HG03378 (cell line): Measurements from ENCODE around the gene S100A2.

Experiments used
- ATAC-seq: cut with Tn5 transposase; IDR thresholded peaks from one replicate; pipeline ENCODE4 v1.9.1; 2021; ENCODE audit warnings: mild to moderate bottlenecking, moderate library complexity; ENCODE audit not compliant: unreplicated experiment

S100A2 gene

DNA sequence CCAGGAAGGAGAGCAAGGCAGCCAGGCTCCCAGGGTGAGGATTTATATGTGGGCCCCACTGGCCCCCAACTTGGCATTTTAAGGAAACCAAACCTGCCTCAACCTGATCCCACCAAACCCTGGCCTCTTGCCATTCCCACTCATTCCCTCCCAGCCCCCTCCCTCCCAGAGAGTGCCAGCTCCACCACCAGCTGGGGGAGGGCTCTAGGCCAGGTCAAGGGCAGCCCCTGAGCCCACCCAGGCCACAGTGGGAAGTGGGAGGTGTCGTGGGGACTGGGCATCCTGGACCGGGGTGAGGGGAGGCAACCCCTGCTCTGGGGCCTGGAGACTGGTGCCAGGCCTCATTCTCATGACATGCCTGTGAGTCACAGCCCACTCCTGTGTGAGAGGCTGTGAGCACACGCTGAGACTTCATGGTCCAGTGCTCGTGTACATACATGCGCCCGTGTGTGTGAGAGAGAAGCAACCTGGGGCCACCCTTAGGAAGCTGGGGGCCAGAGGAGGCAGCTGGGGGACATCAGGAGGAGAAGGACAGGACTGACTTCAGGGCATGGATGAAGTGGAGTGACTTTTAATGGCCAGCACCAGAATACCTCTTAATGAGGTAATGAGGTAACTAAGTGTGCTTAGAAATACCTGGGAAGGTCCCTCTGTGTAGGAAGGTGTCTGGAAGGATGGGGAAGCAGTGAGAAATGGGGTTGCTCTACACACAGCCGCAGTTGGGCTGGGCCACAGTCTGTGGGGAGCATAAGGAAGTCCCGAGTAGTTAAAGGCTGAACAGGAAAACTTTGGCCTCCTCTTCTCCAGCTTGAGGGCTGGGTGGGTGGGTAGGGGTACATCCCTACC, at the start of gene S100A2:
TSS of gene S100A2 (minus strand) at position 316 of the 846 bp plus-strand sequence. CDS start 1,967 bp downstream, outside the sequence.
- ATAC-seq, result no peak

DNA sequence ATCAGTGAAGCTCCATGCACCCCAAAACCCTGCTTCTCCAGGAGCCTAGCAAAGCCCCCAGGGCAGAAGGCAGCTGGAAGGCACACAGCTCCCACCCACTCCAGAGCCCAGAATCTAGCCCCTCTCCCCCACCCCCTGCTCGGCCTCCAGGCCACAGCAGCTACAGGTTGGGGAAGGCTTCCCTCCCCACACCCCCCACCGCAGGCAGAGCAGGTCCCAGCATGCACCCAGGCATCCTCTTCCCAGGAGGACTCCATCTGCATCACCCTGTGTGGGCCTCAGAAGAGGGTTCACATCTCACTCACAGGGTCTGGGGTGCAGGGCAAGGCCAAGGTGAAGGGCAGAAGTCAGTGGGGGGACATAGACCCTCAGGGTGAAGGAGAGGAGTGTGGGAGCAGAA, 49.8 kb upstream of the S100A2 start:
- ATAC-seq, result no peak

DNA sequence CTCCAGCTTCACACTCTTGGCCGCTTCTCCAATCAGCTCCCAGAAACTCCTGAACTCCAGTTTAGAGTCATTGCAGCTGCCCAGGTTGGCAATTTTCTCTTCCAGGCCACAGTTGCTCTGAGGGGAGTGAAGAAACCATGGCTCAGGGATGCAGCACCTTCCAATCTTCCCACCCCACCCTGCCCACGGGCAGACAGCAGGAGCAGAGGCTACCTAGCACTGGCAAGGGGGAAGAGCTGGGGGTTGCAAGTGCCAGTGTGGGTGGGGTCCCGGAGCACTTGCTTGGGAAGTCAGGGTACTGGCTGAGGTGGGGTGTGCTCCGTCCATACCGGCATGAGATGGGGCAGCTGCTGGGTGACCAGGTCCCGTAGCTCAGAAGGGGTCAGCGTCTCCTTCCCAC, 49.3 kb upstream of the S100A2 start:
- ATAC-seq, result no peak

DNA sequence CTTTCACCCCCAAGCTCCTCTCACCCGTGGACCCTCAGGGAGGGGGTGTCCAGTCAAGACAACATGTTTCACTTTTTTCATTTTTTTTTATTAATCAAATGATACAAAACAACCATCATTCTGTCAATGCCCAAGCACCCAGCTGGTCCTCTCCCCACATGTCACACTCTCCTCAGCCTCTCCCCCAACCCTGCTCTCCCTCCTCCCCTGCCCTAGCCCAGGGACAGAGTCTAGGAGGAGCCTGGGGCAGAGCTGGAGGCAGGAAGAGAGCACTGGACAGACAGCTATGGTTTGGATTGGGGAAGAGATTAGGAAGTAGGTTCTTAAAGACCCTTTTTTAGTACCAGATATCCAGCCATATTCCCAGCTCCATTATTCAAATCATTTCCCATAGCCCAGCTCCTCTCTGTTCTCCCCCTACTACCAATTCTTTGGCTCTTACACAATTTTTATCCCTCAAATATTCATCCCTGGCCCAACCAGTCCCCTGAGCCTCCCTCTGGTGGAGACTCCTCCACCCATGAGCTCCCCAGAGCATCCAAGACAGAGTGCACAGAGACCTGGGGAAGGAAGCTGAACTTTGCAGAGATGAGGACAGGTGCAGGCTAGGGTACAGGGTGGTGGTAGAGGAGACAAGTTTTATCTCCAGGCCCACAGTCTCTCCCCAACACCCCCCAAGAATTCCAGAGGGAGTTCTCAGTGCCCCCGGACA, 48.7 kb upstream of the S100A2 start:
- no peak for ATAC-seq

DNA sequence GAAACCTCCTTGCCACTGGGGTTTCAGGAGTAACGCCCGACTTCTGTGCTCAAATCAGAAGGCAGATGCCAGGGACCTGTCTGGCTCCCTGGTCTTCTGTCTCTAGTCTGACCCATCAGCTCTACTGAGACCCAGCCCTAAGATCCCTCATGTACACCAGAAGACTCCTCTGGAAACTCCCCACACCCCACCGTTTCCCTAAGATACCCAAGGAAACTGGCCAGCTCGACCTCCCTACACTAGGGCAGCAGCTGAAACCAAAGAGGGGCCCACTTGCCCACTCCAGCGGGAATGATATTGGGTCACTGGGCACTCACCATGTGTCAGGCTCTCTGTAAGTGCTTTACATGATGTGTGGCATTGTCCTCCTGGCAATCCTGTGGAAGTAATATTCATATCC, 47.8 kb upstream of the S100A2 start:
- ATAC-seq, result no peak

DNA sequence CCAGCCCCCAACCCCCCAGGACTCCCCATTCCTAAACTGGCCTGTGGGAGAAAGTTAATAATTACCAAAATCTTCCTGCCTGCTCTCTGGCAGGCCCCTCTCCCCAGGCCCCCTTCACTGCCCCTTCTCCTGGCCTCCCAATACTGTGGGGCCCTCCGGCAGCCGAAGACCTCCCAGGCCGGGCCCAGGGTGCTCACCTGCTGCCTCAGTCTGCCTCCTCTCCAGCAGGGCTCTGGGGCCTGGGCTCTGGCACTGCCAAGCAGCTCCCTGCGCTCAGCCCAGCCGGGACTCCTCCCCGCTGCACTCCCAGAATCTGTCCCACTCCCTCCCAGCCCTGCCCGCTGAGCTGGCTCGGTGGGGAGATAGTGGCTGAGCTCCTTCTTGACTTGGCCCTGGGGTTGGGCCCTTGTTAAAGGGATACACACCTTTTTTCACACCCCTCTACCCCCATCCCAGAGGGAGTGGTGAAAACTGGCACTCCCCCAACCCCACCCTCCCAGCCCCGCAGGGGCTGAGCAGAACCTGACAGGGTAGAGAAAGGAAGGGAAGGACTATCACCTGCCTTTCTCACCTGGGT, 47.2 kb upstream of the S100A2 start, which contains the start of gene S100A16:
TSS of gene S100A16 (minus strand) at position 383 of the 577 bp plus-strand sequence. CDS start 4,986 bp downstream, outside the sequence.
- no peak for ATAC-seq

DNA sequence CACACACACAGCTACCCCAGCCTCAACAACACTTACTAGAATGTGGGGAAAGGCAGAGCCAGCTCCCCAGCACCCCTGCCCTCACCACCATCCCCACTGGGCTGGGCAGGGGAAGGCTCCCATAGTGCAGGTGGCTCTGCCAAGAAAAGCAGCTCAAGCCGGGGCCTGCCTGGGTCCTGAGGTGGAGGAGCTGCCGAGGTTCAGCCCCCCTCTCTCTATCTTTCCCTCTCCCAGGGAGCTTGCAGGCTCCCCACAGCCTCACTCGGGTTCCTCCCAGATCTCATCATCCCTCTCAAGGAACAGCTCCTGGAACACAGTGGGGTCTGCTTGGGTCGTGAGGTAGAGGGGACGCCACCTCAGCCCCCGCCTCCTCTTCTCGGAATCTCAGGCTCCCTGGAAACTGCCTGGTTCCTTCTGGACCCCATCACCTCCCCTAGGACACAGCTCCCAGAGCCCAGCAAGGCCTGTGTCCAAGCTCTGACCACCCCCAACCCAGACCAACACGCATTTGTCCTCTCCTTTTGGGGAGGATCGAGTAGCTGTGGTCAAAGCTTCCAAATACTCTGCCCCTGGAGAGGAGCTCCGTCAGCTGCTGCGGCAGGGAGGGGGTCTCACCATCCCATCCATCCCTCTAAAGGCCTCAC, 46.6 kb upstream of the S100A2 start:
- no peak for ATAC-seq

DNA sequence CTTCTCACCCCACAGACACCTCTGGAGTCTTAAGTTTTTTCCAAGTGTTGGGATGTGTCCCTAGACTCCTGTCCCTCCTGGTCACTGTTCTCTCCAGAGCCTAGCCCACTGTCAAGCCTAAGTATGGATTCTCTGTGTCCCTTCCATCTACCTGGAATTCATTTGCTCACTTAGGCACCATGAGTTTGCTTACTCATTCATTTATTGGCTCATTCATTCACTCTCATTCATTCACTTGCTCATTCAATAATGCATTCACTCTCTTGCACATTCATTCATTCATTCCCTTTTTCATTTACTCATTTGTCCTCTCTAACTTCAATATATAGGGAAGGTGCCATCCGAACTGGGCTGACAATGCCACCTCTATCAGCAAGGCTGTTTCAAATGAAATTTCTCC, 45.7 kb upstream of the S100A2 start:
- ATAC-seq, result no peak

DNA sequence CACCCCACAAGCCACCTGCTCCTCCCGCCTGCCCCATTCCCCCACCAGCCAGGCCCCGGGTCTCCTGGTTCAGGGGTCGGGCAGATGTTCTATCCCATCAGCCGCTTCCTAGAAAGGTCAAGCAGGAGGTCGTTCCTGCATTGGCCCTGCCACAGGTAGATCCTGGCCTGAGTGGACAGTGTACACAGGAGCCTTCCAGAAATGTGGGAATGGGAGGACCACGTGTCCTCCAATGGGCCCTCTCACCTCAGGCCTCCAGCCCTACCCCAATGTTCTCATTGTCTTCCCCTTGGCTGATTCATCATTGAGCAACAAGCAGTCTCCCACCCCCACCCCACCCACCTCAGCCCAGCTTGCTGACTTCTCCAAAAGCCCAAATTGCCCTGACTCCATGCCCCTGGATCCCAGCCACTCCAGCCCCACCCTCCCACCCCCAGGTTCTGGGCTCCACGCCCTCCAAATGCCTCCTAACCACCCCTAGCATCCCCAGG, 45.2 kb upstream of the S100A2 start:
- ATAC-seq, result no peak

DNA sequence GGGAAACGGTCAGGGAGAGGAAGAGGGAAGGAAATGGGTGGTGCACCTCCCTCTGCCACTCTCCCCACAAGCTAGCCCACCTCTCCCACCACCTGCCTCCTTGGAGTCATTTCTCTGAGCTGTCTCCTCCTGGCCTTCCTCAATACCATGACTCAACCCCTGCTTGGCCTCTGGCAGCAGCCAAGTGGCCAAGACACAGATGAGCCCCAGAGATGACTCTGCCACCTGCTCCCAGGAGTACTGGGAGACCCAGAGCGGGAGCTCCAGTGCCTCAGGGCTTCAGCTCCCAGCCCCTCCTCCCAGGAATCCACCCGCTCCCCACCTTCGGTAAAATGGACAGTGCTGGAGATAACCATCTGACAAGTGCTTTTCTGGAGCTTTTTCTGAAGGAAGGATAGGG, 44.7 kb upstream of the S100A2 start:
- no peak for ATAC-seq

DNA sequence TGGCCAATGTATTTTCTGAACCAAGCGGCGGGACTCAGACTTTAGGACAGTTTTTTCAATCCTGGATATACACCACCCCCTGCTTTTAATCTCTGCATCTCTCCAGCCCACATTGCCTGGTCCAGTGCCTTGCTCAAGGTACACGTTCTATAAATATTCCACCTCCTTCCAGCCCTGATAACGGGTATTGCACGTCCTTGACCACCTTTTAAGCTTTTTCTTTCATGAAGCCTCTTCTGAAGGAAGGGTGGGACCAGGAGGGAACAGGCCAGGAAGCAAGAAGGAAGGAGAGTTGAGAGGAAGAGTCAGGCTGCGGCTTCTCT, 43.9 kb upstream of the S100A2 start:
- ATAC-seq, result no peak

DNA sequence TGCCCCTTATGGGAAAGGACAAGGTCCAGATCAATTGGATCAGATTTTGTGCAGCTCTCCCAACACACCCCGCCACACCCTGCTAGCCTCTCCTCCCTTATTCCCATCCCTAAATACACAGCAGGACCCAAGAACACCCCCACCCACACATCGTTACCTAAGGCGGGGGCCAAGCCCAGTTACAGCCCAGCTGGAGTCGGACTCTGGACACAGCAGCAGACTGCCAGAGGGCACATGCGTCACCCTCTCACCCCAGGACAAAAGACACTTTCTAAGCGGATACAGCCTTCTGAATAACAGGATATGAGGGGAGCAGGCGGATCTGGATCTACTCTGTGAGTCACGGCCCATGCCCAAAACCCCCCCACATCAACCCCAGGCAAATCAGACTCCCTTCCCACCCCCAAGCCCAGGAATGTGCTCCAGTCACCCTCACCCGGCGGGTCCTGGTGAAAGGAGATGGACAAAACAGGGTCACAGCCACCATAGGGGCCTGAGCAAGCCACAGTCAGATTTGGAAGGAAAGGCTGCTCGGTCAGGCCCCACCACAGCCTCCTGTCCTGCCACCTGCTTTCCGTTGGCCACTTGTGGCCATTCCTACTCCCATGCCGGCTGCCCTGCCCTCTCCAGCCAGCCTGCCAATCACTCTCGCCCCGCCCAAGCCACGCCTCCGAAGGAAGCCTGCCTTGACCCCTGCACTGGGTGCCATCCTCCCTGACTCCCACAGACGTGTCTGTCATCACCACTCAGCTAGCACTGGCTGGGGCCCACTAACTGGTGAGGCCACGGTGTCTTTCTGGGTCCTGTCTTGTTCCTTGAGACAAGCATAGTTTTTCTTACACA, 43.3 kb upstream of the S100A2 start:
- no peak for ATAC-seq

DNA sequence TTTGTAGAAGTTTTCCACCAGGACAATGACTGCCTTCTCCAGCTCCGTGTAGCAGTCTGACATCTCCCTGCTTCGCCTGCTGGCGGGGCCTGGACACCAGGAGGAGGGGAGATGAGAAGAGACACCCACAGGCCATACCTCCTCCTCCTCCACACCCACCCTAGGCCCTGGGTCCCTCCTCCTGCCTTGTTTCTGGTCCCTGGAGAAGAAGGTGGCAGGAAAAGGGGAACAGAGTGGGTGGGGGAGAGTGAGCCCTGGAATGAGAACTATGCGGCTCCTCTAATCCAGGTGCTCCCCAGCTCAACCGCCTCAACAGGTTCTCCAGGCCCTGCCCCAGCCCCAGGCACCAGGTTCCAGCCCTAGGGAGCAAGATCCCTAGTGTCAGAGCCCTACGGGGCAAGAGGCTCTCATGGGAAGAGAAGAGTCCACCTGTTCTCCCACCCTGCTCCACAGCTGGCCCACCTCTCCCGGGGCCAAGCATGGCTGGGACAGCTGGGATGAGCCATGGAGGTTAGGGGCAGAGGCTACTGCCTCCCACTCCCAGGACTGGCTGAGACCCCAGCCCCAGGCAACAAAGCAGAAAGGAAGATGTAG, 42.5 kb upstream of the S100A2 start:
- no peak for ATAC-seq

DNA sequence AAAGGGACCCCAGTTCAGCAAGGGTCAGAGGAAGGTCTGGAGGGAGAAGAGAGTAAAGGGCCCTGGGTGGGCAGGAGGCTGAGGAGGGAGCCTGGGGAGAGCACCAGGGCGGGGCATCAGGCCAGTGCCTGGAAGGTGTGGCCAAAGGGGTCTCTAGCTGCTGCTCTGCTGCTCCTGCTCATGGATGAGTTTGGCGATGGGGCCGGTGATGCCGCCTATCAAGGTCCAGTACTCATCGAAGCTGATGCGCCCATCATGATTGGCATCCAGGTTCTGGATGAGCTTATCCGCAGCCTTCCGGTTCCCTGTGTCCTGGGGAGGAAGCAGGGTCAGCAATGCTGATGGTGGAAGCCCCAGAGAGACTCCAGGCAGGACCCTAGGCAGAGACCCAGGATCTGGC, 41.7 kb upstream of the S100A2 start:
- ATAC-seq, result no peak

DNA sequence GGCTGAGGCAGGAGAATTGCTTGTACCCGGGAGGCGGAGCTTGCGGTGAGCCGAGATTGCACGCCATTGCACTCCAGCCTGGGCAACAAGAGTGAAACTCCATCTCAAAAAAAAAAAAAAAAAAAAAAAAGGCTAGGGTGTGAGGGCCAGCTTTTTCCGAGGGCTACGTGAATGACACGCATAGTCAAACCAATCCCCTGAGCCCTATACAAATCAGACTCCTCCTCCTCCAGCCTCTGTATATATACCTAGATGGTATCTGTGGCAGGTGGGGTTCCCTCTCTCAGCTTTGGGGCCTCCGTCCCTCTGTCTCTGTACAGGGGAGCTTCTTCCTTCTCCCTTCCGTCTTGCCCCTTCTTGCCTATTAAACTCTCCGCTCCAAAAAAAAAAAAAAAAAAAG, 40.5 kb upstream of the S100A2 start:
- no peak for ATAC-seq

DNA sequence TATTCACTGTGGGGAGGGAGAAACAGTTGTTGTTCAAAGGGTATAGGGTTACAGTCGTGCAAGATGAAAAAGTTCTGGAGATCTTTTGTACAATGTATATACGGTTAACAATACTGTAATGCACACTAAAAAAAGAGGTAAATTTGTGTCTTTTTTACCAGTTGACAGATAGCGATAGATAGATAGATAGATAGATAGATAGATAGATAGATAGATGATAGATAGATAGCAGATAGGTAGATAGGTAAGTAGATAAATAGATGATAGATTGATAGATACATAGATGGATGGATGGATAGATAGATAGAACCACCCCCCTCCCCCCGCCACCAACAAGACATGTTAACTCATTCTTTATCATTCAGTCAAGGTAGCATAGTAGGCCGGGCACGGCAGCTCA, 37.1 kb upstream of the S100A2 start:
- no peak for ATAC-seq

DNA sequence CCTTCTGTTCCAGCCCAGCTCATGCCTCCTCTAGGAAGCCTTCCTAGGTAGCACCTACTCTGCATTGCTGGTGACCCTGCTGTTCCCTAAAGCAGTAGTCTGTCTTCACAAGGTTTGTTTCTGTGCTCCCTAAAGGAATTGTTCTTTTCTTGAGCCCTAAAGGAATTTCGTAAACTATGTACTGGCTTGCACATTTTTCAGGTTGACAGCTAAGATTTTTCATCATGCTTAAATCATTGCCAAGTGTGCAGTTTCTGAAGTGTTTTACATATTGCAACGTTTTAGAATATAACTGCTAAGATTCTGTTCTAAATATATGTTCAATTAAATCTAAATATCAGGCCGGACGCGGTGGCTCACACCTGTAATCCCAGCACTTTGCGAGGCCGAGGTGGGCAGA, 34.2 kb upstream of the S100A2 start:
- ATAC-seq, result no peak

DNA sequence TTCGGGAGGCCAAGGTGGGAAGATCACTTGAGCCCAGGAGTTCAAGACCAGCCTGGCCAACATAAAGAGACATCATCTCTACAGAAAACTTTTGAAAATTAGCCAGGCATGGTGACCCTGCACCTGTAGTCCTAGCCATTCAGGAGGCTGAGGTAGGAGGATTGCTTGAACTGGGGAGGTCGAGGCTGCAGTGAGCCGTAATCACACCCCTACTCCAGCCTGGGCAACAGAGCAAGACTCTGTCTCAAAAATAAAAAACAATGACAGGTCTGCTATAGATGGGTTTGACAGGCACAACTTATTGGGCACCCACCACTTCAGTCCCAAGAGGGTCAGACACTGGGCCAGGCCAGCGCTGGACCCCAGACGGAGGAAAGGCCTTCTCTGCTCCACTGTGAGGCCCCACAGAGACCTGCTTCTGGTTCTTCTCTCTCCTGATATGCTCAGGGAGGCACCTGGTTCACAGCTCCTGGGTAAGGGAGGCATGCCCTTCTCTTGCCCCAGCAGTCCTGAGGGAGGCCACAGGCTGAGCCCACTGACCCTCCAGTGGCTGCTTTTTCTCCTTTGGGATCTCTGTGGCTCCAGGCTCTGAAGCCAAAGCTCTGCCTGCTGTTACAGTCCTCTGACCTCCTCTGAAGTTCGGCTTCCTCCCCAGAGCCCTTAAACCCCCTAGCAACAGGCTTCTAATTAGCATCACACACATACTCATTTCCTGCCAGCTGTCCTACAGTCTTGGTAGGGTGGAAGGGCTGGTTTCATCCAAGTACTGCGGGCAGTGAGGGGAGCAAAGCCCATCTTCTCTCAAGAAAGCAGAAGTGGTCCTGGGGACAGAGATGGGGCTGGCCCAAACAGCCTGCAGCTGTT, 32.9 kb upstream of the S100A2 start:
- ATAC-seq, result peak; percentile 97

DNA sequence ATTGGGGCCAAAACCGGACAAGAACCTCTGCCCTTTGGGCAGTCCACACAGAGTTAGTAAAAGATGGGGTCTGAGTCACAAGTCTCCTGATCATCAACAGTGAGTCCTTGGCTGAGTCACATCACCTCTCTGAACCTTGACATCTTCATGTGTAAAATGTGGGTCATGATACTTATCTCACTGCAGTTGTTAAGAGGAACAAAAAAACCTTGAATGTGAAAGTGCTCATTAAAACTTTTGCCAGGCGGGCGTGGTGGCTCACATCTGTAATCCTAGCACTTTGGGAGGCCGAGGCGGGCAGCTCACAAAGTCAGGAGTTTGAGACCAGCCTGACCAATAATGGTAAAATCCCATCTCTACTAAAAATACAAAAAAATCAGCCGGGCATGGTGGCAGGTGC, 31.6 kb upstream of the S100A2 start:
- ATAC-seq, result no peak
